HG02798 (cell line): Measurements from ENCODE around the gene LSM3.

Experiments used
- ATAC-seq: cut with Tn5 transposase; IDR thresholded peaks from one replicate; pipeline ENCODE4 v1.9.1; 2021; ENCODE audit warnings: mild to moderate bottlenecking; ENCODE audit not compliant: unreplicated experiment, poor library complexity

The LSM3 gene

DNA sequence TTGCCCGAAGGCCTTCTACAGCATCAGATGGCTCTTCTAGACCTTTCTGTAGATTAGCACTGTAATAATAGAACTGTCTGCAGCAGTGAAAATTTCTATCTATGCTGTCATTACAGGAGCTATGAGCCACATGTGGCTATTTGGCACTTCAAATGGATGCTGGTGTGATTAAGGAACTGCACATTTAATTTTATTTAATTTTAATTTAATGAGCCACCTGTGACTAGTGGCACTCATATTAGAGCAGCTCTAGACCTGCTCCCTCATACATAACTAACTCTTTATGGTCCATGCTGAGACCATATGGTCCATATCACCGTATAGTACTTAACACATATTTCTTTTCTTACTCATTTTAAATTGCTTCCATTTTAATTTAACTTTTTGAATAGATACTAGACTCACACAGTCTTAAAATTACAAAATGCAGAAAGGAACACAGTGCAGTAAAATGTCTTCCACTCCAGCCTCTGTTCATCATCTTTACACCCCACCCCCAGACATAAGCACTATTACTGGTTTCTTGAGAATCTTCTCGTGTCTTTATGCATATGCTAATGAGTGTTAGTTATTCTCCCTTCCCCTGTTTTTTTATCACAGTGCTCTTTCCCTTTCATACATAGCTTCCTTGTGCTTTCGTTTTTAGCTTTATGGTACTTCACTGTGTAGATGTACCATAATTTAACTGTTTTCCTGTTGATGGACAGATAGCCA is 9.6 kb downstream of the LSM3 start:
- ATAC-seq: no peak

GRCh38 chr3:14194865-14195264 is 16.2 kb downstream of the LSM3 start:
- ATAC-seq: no peak

- ATAC-seq: no peak
Measured at GRCh38 chr3:14199641-14200040, 21.0 kb downstream of the LSM3 start.

DNA sequence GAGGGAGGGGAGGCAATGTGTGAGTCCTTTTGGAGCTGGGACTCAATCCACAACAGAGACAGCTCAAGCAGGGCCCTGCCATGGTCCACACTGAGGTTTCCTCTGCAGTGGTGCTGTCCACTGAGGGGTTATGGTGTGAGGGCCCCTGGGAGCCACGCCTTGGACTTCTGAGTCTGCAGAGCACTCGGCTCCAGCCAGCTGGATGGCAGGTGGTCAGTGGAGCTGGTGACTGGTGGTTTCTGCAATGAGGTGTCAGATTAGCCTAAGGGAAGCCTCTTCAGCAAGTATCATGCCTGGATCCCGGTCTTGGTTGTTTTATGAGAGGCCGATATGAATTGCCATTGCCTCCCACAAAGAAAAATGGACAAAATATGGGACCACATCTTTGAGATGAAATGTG is 21.7 kb downstream of the LSM3 start:
- no peak for ATAC-seq

- ATAC-seq: no peak
Measured at GRCh38 chr3:14200841-14201240, 22.2 kb downstream of the LSM3 start.

GRCh38 chr3:14201940-14202684 is 23.5 kb downstream of the LSM3 start:
- ATAC-seq: no peak

GRCh38 chr3:14202874-14203520 is 24.4 kb downstream of the LSM3 start:
- no peak for ATAC-seq

- peak; percentile 67 for ATAC-seq
Measured at GRCh38 chr3:14203521-14204079, 25.0 kb downstream of the LSM3 start.

- ATAC-seq: no peak
Measured at GRCh38 chr3:14204515-14205284, 26.1 kb downstream of the LSM3 start.

- no peak for ATAC-seq
Measured at GRCh38 chr3:14206548-14207177, 28.0 kb downstream of the LSM3 start.

- ATAC-seq: no peak
Measured at GRCh38 chr3:14208168-14208567, 29.6 kb downstream of the LSM3 start.

DNA sequence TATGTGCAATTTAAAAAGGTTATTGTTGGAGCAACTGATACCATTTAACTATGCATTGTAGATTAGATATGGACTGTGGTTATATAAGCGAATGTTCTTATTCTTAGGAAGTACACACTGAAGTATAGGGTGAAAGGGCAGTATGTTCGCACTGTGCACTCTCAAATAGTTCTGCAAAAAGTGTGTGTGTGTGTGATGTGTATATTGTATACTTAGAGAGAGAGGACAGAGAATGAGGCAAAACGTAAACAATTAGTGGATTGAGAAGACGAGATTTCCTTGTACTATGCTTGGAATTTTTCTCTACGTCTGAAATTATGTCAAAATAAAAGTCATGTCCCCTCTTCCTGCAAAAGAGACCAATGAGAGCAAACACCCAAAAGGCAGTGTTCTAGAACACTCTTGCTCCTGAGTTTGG is 30.4 kb downstream of the LSM3 start:
- no peak for ATAC-seq

DNA sequence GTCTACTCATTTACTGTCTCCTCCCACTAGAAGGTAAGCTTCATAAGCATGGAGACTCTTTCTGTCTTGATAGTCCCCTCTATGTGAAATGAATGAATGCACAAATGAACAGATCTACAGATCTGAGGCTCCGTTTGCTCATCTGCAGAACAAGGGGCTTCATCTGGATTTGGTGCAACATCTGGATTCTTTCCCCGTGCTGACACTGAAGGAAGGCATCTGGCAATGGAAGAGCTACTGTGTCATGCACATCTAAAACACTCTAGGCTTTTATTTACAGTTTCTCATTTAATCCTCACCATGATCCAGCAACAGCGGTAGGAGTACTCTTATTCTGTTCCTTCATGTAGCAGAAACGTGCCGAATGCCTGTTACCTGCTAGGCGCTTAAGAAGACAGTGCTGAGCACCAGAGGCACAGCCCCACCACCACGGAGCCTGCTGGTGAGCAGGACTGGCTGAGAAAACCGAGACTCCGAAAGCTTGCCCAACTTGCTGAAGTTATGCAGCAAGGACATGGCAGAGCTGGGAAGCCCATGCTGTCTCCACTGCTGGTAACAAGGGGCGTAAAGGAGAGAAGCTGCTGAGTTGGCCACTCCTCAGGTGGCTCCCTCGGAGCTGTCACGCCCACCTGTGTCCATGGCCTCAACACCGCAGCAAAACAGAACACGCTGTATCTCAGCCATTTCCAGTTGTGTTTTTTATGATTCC is 31.1 kb downstream of the LSM3 start:
- no peak for ATAC-seq

DNA sequence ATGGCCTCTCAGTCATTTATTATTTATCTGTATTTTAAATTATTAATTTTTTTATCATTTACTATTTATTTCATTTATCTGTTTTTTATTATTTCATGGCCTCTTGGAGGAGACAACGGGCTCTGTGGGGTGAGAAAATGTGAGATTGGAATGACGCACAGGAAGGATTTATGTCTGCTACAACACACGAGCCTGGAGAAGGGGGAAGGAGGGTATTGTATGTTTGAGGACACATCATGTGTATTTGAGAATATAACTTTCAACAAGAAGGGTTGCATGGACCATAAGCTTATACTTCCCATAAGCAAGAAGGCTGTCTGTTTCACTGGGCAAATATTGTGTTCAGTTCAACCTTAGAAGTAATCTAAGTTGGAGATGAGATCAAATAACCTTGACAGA is 31.7 kb downstream of the LSM3 start:
- ATAC-seq: no peak

DNA sequence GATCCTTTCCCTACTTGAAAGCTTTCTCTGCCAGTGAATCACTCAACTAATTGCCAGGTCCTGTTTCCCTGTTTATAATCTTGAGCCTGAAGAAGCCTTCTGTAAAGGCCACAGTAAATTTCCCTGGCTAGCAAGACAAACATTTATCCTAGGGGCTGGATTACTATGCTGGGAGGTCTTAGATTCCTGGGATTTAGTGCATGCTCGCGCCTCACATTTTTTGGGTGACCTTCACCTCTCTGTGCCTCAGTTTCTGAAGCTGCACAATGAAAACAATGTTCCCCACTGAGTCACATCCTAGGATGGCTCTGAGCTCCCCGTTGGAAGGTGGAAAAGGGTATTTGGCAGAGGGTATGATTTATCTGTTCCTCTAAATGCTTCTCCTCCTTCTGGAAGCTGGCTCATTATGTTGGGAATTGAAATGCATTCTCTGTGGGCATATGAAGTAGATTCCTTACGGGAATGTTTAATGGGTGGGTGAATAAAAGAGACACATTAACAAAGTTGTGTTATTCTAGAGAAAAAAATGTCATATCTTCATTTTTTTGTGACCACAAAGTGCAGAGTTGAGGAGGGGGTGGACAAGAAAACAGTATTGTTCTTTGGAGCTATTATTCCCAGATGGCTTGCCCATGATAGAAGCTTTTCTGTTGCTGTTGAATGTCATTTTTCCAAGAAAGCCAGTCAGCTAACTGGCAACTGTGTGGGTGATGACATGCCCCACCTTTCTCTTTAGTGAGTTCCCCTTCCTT is 32.4 kb downstream of the LSM3 start:
- no peak for ATAC-seq

- ATAC-seq: no peak
Measured at GRCh38 chr3:14211621-14212020, 33.0 kb downstream of the LSM3 start.

DNA sequence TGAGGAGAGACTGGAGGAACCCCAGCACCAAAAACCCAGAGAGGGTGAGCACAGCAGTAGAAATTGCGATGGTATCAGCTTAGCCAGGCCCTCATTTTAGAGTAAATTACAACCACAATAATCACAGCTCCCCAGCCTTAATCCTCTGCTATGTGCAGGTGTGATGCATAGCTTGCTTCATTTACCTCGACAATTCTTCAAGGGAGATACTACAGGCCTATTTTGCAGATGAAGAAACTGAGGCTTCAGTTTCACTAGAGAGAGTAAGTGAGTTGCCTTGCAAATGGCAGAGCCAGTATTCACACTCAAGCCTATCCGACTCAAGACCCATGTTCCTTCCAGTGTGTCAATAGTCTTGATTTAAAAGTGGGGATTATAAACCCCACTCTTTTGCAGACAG is 33.4 kb downstream of the LSM3 start:
- no peak for ATAC-seq

GRCh38 chr3:14213066-14213774 is 34.6 kb downstream of the LSM3 start:
- ATAC-seq: no peak
